Peyer's patch (tissue), 4 donors: ENCODE data around the gene LGALS12. TPM values are rescaled to one million over a fixed set of nuclear protein-coding genes. Genes with fewer than 3 reads are reported as not detected.

Experiments used
- DNase-seq, 3 donors: peaks; one replicate each; pipeline ENCODE4 v3.0.0-alpha.2; 2017 to 2019
- H3K27ac ChIP-seq, 4 donors: fragments of 200-600 bp; sonication (generic); one replicate each; pipeline ENCODE4 v1.5.1; 2016 to 2019
- H3K27me3 ChIP-seq, 2 donors: fragments of 200-600 bp; sonication (generic); one replicate each; pipeline ENCODE4 v1.5.1; 2019
- H3K36me3 ChIP-seq, 3 donors: fragments of 200-600 bp; sonication (generic); one replicate each; pipeline ENCODE4 v1.5.1; 2016 to 2019
- H3K4me1 ChIP-seq, 4 donors: fragments of 200-600 bp; sonication (generic); one replicate each; pipeline ENCODE4 v1.5.1; 2016 to 2019
- H3K4me3 ChIP-seq, 4 donors: fragments of 200-600 bp; sonication (generic); 1 replicate in 3 of 4; 2 replicates in 1 of 4; pipeline ENCODE4 v1.5.1; 2016 to 2019; ENCODE audit warnings: mild to moderate bottlenecking in 1 of 4
- H3K9me3 ChIP-seq, 4 donors: fragments of 200-600 bp; sonication (generic); one replicate each; pipeline ENCODE4 v1.5.1; 2016 to 2019; ENCODE audit warnings: mild to moderate bottlenecking in 1 of 4
- POLR2A ChIP-seq, 2 donors: fragments of 450-650 bp; IDR thresholded peaks; one replicate each; pipeline ENCODE4 v1.5.1; 2017; ENCODE audit warnings: antibody characterized with exemption in 2 of 2, mild to moderate bottlenecking in 2 of 2, moderate library complexity in 2 of 2
- total RNA-seq, 4 donors: library from RNA; depleted of rRNA; stranded (reverse); fragments of >200 nt; gene quantifications; one replicate each; pipeline ENCODE4 v1.1.0, GENCODE V29; 2016
- TF ChIP-seq, protein P1 (sequence below), 6 experiments: fragments of 450-650 bp in 4 of 6; fragments of 200-600 bp in 2 of 6; sonication (generic) in 1 of 6; IDR thresholded peaks; one replicate each; pipeline ENCODE4 v1.5.1; 2017 to 2019; ENCODE audit warnings: antibody characterized with exemption in 6 of 6, mild to moderate bottlenecking in 3 of 6, moderate library complexity in 1 of 6

Gene LGALS12
- total RNA-seq, 4 donors from 2014 or later = 0.53 TPM; not detected in 3

GRCh38 chr11:63494975-63495374, 10.9 kb upstream of the LGALS12 start:
- no peak for DNase-seq
- H3K4me3 ChIP-seq = no peak overlapping the region
- no peak overlapping the region for H3K27ac ChIP-seq
- TF ChIP-seq, protein P1, sequence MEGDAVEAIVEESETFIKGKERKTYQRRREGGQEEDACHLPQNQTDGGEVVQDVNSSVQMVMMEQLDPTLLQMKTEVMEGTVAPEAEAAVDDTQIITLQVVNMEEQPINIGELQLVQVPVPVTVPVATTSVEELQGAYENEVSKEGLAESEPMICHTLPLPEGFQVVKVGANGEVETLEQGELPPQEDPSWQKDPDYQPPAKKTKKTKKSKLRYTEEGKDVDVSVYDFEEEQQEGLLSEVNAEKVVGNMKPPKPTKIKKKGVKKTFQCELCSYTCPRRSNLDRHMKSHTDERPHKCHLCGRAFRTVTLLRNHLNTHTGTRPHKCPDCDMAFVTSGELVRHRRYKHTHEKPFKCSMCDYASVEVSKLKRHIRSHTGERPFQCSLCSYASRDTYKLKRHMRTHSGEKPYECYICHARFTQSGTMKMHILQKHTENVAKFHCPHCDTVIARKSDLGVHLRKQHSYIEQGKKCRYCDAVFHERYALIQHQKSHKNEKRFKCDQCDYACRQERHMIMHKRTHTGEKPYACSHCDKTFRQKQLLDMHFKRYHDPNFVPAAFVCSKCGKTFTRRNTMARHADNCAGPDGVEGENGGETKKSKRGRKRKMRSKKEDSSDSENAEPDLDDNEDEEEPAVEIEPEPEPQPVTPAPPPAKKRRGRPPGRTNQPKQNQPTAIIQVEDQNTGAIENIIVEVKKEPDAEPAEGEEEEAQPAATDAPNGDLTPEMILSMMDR (IDR thresholded peaks at IDR 0.05) = no peak
- no peak for TF ChIP-seq POLR2A (IDR thresholded peaks at IDR 0.05)
- H3K36me3 ChIP-seq = no peaks in the 10 kb centered on the region
- H3K9me3 ChIP-seq = peaks cover 0 to 4% (median under 1%) of the 10 kb centered on the region in 4 donors
- peaks cover 0 to 17% (median 0%) of the 10 kb centered on the region in 4 donors for H3K4me1 ChIP-seq
- no peaks in the 10 kb centered on the region for H3K27me3 ChIP-seq

DNA sequence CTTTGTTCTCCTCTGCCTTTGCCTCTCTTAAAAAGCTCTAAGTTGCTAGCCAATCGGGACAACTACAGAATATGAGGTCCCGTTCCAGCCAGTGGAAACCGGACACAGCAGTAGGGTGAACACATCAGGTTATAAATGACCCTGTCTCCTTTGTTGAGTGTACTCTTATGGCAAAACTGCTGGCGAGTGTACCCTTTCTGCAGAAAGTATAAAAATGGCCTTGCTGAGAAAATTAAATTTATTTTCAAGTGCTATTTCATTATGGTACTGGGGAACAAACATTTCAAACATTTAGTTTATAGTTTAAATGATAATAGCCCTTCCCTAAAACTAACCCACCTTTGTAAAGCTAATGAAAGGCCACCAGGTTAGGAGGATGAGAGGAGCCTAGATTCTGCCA, 6.0 kb upstream of the LGALS12 start:
- DNase-seq = no peak
- no peaks in the 10 kb centered on the region for H3K4me1 ChIP-seq
- H3K27ac ChIP-seq = no peak overlapping the region
- peaks cover 0 to 11% (median 3%) of the 10 kb centered on the region in 4 donors for H3K9me3 ChIP-seq
- no peak overlapping the region for H3K4me3 ChIP-seq
- H3K27me3 ChIP-seq = no peaks in the 10 kb centered on the region
- no peaks in the 10 kb centered on the region for H3K36me3 ChIP-seq
- TF ChIP-seq, protein P1 (IDR thresholded peaks at IDR 0.05) = no peak
- no peak for TF ChIP-seq POLR2A (IDR thresholded peaks at IDR 0.05)

DNA sequence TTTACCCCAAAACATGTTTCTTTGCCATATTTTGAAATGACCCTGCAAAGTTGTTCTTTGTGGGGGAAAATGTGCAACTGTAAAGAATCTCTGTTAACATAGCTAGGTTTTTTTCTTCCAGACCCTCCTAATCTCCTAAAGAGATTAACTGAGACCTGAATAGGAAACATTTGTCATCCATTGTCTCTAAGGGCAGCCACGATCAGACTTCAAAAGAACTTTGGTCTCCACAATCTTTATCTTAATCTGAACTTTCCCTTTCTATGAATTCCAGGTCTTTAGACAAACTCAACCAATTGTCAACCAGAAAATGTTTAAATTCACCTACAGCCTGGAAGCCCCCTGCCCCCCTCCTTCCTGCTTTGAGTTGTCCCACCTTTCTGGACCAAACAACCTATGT, 4.6 kb upstream of the LGALS12 start:
- H3K36me3 ChIP-seq = no peaks in the 10 kb centered on the region
- H3K4me1 ChIP-seq = no peaks in the 10 kb centered on the region
- H3K27ac ChIP-seq = no peak overlapping the region
- peaks cover 0 to 11% (median 3%) of the 10 kb centered on the region in 4 donors for H3K9me3 ChIP-seq
- DNase-seq = no peak
- TF ChIP-seq POLR2A (IDR thresholded peaks at IDR 0.05) = no peak
- TF ChIP-seq, protein P1 (IDR thresholded peaks at IDR 0.05) = no peak
- H3K4me3 ChIP-seq = no peak overlapping the region
- H3K27me3 ChIP-seq = no peaks in the 10 kb centered on the region

DNA sequence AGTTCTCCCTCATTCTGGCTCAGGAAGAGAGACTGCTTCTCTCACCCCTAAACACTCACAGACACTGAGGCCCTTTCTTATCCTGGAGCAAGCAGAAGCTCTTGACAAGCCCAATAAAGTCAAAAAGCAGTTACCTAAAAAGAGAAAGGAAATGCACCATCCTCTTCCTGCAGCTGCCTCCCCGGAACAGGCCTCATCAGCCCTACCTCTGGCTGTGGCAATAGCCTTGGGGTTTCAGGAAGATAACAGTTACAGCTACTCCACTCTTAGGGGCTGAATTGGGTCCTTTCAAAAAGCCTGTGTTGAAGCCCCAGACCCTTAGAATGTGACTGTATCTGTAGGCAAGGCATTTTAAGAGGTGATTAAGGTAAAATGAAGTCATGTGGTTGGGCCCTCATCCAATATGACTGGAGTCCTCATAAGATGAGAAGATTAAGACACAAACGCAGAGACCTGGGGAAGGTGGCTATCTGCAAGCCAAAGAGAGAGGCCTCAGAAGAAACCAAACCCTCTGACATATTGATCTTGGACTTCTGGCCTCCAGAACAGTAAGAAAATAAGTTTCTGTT, 3.5 kb upstream of the LGALS12 start:
- Histone ChIP-seq H3K27ac (no peak overlapping the region), H3K9me3 (peaks cover 0 to 11% (median 3%) of the 10 kb centered on the region in 4 donors), H3K4me3 (no peak overlapping the region), H3K36me3 (no peaks in the 10 kb centered on the region), H3K27me3 (no peaks in the 10 kb centered on the region), H3K4me1 (no peaks in the 10 kb centered on the region)
- DNase-seq = no peak
- TF ChIP-seq, protein P1 (IDR thresholded peaks at IDR 0.05) = no peak
- no peak for TF ChIP-seq POLR2A (IDR thresholded peaks at IDR 0.05)

DNA sequence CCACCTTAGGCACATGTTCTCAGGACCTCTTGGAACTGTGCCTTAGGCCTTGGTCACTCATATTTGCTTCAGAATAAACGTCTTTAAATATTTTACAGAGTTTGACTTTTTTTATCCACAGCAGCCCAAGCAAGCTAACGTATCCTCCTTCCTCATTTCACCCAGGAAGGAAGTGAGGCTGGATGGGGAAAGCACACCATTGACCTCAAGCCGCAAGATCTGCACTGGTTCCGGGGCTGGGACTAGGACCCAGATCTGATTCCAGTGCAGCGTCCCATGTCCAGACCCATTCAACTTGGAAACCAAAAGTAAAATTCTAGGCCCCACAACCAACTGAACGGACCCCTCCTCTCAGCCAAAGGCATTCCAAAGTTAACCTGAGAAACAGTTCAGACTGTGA, 2.4 kb upstream of the LGALS12 start:
- Histone ChIP-seq H3K9me3 (peaks cover 0 to 11% (median 3%) of the 10 kb centered on the region in 4 donors), H3K4me1 (no peaks in the 10 kb centered on the region), H3K27ac (no peak overlapping the region), H3K27me3 (no peaks in the 10 kb centered on the region), H3K36me3 (no peaks in the 10 kb centered on the region), H3K4me3 (no peak overlapping the region)
- TF ChIP-seq POLR2A (IDR thresholded peaks at IDR 0.05) = no peak
- TF ChIP-seq, protein P1 (IDR thresholded peaks at IDR 0.05) = no peak
- no peak for DNase-seq
